Measurements from ENCODE around the gene DOK7.
A peak's percentile ranks its signal among the peaks of the same experiment; 100 is the strongest.

DOK7 gene, protein sequence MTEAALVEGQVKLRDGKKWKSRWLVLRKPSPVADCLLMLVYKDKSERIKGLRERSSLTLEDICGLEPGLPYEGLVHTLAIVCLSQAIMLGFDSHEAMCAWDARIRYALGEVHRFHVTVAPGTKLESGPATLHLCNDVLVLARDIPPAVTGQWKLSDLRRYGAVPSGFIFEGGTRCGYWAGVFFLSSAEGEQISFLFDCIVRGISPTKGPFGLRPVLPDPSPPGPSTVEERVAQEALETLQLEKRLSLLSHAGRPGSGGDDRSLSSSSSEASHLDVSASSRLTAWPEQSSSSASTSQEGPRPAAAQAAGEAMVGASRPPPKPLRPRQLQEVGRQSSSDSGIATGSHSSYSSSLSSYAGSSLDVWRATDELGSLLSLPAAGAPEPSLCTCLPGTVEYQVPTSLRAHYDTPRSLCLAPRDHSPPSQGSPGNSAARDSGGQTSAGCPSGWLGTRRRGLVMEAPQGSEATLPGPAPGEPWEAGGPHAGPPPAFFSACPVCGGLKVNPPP

DNA sequence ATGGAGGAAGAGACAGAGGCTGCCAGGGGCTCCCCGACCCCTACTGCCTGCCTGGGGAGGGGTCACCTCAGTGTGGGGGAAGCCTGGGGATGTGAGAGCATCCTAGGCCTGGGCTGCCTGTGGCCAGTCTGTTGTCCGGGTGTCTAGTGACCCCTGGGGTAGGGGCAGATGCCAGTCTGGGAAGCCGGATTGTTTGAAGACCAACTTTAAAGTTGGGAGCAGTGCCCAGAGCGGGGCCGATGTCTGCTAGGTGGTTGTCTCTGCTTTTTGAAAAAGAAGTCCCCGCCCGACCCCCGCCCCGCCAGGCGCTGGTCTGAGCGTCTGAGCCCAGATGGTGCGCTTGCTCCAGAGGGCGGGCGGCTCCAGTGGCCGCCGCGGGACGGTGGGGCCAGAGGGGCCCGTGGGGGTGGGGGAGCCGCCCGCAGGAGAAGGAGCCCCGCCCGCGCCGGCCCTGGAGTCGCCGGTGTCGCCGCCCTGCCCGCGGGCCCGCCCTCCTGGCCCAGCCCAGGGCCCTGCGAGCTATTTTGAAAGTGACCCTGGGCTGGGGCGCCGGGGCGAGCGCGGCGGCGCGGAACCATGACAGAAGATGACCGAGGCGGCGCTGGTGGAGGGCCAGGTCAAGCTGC is at the start of gene DOK7:
DOK7 (plus strand) TSS at position 517 of the 626 bp plus-strand sequence; CDS start at position 587, 70 bp downstream.
- DNase-seq, result peak in 2 of 3 donors; percentile 32 to 62

DNA sequence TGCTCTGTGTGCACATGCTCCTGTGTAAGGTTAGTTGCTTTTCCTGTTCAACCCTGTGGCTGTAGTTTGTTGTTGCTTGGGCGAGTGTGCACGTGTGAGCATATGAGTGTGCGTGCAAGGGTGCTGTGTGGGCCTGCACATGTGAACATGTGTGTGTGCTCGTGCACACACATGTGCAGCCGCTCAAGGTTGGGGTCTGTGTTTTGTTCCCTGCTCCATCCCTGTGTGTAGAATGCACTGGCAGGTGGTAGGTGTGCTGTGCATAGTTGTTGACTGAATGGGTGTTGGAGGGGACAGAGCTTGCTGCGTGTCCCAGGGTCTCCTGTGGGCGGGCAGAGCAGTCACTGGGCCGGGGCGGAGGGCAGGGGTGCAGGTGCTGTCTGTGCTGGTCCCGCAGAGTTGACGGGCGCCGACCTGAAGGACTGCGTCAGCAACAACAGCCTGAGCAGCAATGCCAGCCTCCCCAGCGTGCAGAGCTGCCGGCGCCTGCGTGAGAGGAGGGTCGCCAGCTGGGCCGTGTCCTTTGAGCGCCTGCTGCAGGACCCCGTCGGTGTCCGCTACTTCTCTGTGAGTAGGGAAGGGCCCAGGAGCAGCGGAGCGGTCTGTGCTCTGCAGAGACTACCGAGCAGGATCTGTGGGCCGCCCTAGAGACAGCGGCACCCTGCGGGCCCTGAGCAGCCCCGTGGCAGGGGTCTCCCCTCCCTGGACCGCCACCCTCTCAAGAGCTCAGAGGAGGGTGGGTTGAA is 49.3 kb upstream of the DOK7 start:
- DNase-seq, result no peak

DNA sequence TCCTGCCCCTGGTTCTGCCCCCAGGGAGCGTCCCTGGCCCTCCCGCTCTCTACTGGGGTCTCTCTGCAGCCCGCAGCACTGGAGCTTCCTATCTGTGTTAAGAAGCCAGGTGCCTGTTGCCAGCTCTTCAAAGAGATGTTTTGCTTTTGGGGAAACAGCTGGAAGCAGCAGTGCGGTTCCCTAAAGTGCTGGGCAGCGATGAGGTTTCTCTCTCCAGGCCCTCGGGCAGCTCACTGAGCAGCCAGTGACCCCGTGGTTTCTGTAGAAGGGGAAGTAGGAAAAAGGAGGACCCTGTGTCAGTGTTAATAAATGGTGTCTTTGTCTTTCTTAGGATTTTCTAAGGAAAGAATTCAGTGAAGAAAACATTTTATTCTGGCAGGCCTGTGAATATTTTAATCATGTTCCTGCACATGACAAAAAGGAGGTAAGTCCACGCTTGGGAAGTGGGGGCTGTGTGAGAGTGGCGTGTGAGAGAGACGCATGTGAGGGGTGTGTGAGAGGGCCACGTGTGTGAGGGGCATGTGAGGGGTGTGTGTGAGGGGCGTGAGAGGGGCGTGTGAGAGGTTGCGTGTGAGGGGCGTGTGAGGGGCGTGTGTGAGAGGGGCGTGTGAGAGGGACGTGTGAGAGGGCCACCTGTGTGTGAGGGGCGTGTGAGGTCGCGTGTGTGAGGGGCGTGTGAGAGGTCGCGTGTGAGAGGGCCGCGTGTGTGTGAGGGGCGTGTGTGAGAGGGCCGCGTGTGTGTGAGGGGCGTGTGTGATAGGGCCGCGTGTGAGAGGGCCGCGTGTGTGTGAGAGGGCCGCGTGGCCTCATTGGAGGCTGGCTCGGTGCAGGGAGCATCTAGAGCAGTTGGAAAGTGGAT is 48.5 kb upstream of the DOK7 start:
- DNase-seq, result peak; percentile 67 to 71 (median 68)

DNA sequence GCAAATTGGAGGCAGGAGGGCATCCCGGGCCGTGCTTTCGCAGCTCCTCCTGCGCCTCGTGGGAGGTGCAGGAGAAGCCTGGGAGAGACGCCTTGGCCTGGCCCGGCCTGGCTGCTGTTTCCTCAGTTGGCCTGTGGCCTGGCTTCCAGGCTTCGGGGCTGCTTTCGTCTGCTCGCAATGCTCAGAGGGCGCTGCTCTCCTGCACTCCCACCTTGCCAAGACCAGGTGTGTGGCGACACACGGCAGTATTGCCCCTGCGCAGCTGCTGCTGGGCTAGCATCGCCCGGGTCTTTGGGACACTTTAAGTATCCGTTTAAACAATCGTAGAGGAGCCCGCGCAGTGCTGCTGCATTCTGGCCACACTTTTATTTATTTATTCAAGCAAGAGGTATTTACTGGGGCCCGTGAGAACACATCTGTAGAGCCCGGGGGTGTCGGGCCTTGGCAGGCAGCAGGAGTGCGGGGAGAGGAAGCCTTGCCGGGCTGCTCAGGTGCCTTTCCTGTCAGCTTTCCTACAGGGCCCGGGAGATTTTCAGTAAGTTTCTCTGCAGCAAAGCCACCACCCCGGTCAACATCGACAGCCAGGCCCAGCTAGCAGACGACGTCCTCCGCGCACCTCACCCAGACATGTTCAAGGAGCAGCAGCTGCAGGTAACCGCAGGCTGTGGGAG is 47.5 kb upstream of the DOK7 start:
- DNase-seq, result no peak

DNA sequence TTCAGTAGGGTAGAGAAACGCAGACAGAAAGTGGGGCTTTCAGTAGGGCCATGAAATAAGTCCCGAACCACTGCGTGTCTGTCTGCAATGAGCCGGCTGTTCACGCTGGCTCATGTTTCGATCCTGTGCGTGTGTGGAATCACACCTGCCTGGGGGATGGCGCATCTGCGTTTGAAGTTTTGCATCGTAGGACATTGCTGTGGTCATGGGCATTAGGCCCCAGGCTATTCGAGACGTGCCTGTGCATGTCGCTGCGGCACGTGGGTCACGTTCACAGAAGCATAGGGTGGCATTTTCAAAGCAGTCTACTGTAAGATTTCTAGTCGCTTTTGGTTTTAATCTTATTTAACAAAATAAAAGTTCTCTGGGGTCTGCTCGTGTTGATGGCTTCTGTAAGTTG is 46.8 kb upstream of the DOK7 start:
- no peak for DNase-seq

DNA sequence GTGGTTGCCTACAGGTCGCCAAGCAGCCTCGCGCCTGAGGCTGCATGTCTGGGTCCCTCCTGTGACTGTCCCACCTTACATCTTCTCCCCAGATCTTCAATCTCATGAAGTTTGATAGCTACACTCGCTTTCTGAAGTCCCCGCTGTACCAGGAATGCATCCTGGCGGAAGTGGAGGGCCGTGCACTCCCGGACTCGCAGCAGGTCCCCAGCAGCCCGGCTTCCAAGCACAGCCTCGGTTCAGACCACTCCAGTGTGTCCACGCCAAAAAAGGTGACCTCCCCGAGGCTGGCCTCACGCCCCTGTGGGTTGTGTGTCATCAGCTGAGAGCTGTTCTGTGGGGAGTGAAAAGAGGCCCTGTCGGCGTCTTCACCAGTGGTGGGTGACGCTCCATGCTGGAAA is 46.3 kb upstream of the DOK7 start:
- no peak for DNase-seq

DNA sequence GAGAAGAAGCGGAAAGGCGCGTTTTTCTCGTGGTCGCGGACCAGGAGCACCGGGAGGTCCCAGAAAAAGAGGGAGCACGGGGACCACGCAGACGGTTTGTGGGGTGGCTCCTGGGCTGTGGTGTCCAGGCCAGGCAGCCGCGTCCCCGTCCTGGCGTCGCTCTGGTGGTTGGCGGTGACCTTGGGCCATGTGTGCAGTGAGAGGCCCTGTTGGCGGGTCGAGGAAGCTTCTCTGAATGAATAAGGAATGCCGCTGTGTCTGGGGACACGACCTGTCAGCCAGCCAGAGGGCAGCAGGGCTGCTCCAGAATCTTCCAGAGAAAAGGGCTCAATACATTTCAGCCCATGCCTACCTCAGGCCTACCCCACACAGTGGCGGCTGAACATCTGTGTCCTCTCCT is 45.7 kb upstream of the DOK7 start:
- no peak for DNase-seq

DNA sequence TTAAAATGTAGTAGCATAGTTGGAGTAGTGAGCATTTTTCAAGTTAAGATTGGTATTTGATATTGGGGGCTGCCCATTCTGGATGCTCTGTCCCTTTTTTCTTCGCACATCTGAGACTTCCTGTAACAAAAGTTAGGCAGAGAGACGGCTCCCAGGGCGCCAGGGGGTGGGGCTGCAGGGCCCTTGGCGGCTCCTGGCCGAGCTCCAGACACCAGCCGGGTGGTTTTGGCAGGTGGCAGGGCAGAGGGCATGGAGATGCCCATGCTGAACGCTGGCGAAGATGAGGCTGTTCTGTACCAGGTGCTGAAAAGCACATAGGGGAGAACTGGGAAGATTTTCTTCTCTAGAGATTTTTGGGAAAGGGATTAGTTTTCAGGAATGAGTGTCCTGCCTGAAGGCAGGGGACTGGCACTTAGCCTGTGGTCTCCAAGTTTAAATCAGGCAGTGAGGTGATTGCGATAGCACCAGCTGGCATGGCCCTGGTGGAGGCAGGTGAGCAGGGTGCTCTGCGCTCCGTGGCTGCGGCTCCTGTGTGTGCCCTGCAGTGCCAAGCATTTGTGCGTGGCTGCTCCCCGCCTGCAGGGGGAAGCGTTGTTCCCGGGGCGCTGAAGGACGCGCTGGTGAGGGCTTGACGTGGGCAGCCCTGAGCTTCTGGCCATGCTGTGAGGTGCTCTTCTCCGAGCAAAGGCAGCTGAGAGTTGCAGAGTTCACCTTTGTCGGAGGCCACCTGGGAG is 44.9 kb upstream of the DOK7 start:
- DNase-seq, result peak in 2 of 3 donors; percentile 5 to 24

DNA sequence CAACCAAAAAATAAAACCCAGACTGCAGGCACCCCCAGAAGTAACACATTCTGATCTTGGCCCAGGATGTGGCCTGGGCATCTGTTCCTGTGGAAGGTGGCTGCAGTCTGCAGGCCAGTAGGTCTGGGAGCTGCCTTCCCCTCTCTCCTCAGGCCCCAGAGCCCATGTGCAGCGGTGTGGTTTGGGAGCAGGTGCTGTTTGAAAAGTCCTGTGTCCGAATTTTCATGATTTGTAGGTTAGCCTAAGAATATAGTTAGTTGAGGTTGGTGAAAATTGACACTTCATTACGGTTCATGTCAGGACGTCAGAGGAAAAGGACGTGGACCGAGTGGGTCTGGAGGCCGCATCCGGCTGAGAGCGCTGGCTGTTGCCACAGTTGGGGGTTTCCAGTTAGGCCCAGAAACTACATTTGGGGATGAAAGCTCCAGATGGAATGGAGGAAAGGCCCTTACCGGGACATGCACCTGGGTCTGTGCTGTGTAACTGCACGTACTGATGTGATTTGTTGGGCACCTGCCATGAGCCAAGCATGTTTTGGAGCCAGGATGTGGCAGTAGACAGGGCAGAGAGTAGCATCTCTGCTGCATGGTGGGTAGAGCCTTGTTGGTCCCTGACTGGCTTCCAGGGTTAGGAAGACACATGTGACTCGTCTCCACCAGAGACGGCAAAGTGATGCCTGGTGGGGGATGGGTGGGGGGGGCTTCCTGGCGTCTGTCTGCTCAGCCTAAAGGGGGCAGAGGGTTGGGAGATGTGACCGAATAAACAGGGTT is 43.1 kb upstream of the DOK7 start:
- DNase-seq, result no peak

DNA sequence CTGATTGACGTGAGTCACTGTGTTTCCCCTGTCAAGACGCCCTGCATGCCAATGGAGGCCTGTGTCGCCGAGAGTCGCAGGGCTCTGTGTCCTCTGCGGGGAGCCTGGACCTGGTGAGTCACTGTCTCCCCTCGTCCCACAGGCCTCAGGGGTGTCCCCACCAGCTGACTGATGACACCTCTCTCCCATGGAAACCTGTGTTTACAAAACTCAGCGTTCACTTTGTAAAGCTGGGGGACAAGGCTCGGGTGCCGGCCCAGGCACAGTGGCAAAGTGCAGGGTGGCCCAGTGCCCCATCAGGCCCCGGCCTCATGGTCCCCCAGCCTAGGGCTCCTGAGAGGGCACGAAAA is 42.5 kb upstream of the DOK7 start:
- DNase-seq, result no peak

DNA sequence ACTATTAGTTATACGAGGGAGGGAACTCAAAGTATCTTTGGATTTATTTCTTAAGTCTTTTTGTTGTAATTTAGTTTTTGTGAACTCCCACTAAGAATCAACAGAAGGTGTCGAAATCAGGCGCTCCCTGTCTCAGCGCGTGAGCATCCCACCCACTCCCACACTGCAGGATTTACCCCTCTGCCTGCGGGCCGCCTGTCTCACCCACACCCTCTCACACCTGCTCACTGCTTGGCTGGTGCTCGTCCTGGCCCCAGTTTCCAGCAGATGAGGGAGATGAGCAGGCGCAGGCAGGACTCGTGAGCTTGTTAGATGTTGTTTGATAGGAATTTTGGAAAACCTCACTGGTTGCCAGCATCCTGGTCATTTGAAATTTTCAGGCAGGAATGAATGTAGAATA is 42.1 kb upstream of the DOK7 start:
- no peak for DNase-seq

DNA sequence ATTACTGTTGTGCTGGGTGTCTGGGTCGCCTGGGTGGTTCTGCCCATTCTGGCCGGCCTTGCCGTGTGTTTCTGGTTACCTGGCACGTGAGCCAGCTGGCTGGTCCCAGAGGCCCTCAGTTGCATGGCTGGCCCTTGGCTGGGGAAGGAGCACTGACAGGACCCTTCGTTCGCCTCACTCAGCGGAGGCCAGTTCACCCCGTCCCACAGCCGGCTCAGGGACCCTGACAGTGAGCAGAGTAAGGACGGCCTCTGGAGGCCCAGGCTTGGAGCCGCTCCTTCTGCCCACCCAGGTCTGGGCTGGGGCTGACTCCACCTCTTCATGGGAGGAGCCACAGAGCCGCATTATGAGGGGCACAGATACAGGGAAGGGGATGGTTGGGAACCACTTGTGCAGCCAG is 41.6 kb upstream of the DOK7 start:
- DNase-seq, result no peak

DNA sequence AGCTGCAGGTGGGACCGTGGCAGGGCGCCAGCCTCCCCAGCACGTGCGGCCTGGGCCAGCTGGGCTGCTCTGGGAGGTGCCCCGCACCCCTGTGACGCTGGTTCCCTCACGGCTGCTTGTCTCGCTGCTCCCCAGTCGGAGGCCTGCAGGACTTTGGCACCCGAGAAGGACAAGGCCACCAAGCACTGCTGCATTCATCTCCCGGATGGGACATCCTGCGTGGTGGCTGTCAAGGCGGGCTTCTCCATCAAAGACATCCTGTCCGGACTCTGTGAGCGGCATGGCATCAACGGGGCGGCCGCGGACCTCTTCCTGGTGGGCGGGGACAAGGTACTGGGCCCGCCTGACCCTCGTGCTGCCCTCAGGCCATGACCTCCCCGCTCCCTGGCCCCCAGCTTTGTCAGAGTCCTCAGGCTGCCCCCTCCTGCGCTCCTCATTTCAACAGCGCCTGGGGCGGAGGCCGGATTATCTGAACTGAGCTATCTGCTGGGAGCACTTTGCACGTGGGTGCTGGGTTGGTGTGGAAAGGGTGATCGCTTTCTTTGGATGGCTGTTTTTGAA is 40.8 kb upstream of the DOK7 start:
- DNase-seq, result no peak

DNA sequence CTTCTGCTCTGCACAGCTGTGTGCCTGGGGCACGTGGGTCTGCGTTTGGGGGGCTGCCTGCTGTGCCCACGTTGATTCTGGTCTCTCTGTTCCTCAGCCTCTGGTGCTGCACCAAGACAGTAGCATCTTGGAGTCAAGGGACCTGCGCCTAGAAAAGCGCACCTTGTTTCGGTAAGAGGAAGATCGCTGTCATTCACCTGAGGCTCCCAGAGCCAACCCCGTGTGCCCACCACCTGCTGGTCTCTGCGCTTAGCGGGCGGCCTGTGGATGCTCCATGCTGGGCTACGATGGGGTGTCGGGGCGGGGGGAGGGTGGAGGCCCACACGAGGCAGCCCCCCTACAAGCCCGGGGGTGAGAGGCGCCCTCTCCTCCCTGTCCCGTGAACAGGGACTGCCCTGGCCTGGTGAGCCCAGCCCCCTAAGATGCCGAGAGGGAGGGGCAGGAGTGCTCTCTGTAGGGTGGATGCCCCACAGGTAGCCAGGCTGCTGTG is 40.3 kb upstream of the DOK7 start:
- no peak for DNase-seq

DNA sequence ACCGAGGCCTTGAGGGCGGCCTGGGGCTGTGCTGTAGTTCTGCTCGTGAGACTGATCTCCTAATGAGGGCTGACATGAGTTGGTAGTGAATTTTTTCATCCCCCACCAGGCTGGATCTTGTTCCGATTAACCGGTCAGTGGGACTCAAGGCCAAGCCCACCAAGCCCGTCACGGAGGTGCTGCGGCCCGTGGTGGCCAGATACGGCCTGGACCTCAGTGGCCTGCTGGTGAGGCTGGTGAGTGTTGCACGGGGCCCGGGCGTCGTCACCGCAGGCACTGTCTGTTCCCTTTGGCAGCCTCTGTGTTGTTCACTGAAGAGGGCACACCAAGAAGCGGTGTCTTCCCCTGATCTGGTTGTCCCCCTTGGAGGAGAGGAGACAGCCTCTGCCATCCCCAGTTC is 39.7 kb upstream of the DOK7 start:
- DNase-seq, result no peak

DNA sequence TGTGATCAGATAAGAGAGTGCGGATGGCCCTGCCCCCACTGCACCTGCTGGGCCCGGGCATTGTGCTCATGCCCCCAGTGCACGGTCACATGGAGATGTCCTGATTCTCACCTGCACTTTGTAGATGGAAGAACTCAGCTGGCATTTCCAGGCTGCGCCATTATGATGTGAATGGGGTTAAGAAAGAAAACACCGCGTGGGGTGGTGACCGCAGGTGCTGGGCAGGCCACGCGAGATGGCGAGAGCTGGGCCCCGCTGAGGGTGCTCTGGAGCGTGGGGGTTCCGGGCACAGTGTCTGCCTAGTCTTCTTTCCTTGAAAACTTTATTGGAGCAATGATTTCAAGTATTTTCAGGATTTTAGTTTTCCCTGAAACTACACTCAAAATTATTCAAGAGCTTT is 39.2 kb upstream of the DOK7 start:
- no peak for DNase-seq

DNA sequence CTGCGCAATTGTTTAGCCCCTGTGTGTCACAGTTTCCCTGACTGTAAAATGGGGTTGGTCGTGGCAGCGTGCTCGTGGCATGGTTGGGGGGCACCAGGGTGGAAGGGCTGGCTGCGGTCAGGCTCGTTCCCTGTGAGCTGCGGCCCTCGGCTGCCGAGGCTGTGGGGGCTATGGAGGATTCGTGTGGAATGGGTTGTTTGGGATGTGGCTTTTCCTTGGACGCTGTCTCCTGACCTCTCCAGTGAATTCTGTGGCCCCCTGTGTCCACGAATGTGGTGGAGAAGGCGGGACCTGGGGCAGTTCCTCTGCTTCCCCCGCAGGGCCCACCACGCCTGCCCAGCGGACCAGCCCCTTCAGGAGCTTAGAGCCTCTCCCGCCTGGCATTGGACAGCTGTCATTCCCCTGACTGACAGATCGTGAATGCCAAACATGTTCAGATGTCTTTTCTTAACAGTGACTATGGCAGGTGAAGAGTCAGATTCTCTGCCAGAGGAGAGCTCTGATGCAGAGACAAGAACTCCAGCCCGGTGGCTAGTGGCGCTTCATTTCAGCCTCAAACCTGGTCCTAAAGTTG is 38.5 kb upstream of the DOK7 start:
- DNase-seq, result no peak

DNA sequence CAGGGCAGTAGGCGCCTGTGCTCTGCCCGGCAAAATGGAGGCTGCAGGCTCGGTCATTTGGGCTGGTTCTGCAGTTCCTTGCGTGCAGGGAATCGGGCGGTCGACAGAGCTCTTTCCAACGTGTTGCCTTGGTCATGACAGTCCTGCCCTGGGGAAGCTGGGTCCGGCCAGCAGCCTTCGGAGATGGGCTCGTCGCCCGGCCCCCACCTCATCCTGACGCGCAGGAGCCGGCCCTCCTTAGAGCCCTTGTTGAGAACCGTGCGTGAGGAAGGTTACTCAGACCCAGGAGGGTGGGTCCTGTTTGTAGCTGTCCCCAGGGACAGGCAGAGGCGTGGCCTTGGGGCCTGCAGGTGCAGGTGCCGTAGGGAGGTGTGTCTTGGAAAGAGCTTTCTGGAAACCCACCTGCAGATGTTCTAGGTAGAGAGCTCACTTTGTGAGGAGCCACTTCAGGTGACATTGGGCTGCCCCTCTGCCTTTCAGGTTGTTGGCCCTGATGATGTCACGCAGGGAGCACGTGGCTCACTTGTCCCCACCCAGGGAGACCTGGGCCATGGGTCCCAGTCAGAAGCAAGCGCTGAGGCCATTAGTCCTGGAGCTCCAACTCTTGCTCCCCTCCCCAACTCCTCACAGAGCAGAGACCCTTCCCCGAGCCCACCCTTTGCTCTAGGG is 36.5 kb upstream of the DOK7 start:
- DNase-seq, result no peak

DNA sequence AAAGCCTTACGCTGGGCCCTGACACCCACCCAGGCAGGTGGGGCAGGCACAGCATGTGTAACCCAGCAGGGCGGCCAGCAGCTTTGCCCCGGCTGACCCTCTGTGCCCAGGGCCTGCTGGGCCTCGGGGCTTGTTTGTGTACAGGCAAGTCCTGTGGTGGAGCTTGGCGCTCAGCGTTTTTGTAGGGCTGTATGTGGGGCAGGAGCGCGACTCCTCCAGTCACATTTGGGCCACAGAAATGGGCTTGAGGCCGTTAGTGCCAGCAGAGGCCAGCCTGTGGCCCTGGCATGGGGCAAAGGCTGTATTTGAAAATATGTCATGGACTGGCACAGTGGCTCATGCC is 36.0 kb upstream of the DOK7 start:
- no peak for DNase-seq

All from suppressor macrophage treated with lipopolysaccharide for 1 hour (primary cell).